OCI-LY7 (cell line): ENCODE measurements around the gene SORCS1. TPM values are rescaled to one million over a fixed set of nuclear protein-coding genes. Genes with fewer than 3 reads are reported as not detected.

Experiments
- BruUV-seq: library from RNA; stranded (reverse); fragments of 400-500 nt; replicated peaks from 2 replicates; lab custom pipeline; 2021; lab: Mats Ljungman, UMichigan
- CTCF ChIA-PET: fragments of 300-600 bp; sonication (Branson Sonifier 250); formaldehyde crosslinking; loops from one replicate; lab custom pipeline; 2022; ENCODE audit warnings: antibody characterized with exemption; ENCODE audit not compliant: unreplicated experiment; lab: Charles Lee
- POLR2A ChIA-PET: fragments of 300-600 bp; sonication (Branson Sonifier 250); formaldehyde crosslinking; loops from one replicate; lab custom pipeline; 2022; ENCODE audit warnings: antibody characterized with exemption; lab: Charles Lee
- DNase-seq: peaks from one replicate; pipeline ENCODE4 v3.0.0-alpha.2; 2015; ENCODE audit warnings: low spot score
- H2AFZ ChIP-seq: fragments of 200-600 bp; sonication (generic), shearing (Covaris generic); 2 replicates; pipeline ENCODE4 v1.6.1; 2014; ENCODE audit warnings: mild to moderate bottlenecking, antibody characterized with exemption, low read length, moderate library complexity
- H3K27ac ChIP-seq: fragments of 200-600 bp; sonication (generic); 2 replicates; pipeline ENCODE4 v1.5.1; 2014; ENCODE audit warnings: mixed run types, low read depth, mild to moderate bottlenecking, moderate library complexity, low read length, inconsistent platforms; ENCODE audit not compliant: poor library complexity, severe bottlenecking
- H3K36me3 ChIP-seq: fragments of 200-600 bp; sonication (generic); 2 replicates; pipeline ENCODE4 v1.6.1; 2014; ENCODE audit warnings: mild to moderate bottlenecking, antibody characterized with exemption, low read length, moderate library complexity, mixed read lengths; ENCODE audit not compliant: insufficient read depth
- H3K4me1 ChIP-seq: fragments of 200-600 bp; sonication (generic); 2 replicates; pipeline ENCODE4 v1.5.1; 2014; ENCODE audit warnings: mild to moderate bottlenecking, low read length; ENCODE audit not compliant: insufficient read depth, poor library complexity, severe bottlenecking
- H3K4me2 ChIP-seq: fragments of 200-600 bp; sonication (generic); 2 replicates; pipeline ENCODE4 v1.6.1; 2014; ENCODE audit warnings: mild to moderate bottlenecking, low read length
- H3K4me3 ChIP-seq: fragments of 200-600 bp; sonication (generic); 2 replicates; pipeline ENCODE4 v1.5.1; 2014; ENCODE audit warnings: mild to moderate bottlenecking, low read depth, low read length; ENCODE audit not compliant: poor library complexity, severe bottlenecking
- H3K79me2 ChIP-seq: fragments of 200-600 bp; sonication (generic); 2 replicates; pipeline ENCODE4 v1.6.1; 2016; ENCODE audit warnings: low read depth, mild to moderate bottlenecking, low read length, moderate library complexity, mixed read lengths; ENCODE audit not compliant: insufficient read depth
- H3K9me2 ChIP-seq: fragments of 200-600 bp; sonication (generic); 2 replicates; pipeline ENCODE4 v1.6.1; 2016; ENCODE audit warnings: mild to moderate bottlenecking, low read length, mixed read lengths; ENCODE audit not compliant: insufficient read depth
- H3K9me3 ChIP-seq: fragments of 200-600 bp; sonication (generic); 2 replicates; pipeline ENCODE4 v1.6.1; 2014; ENCODE audit warnings: mild to moderate bottlenecking, mixed run types, low read length, mixed read lengths
- H4K20me1 ChIP-seq: fragments of 200-600 bp; sonication (generic); 2 replicates; pipeline ENCODE4 v1.6.1; 2014; ENCODE audit warnings: mild to moderate bottlenecking, antibody characterized with exemption, low read length, moderate library complexity, mixed read lengths; ENCODE audit not compliant: insufficient read depth
- EZH2phosphoT487 ChIP-seq: fragments of 200-600 bp; sonication (generic); IDR thresholded peaks from 2 replicates; pipeline ENCODE4 v1.6.1; 2018; ENCODE audit warnings: low read depth, borderline replicate concordance, mild to moderate bottlenecking, mixed run types, antibody characterized with exemption, low read length, moderate library complexity, mixed read lengths
- intact Hi-C: fragments of 100-400 bp; cut with micrococcal nuclease; formaldehyde crosslinking; loops from one replicate; pipeline ENCODE4 v1.10.0; 2022; ENCODE audit not compliant: unreplicated experiment
- total RNA-seq, 2 experiments: library from RNA; depleted of rRNA in 1 of 2; stranded (reverse); fragments of >200 nt in 1 of 2; shearing (Covaris generic) in 1 of 2; gene quantifications; 2 replicates each; pipeline ENCODE4 v1.2.3, GENCODE V29; 2014 to 2022
- TF ChIP-seq, protein P1 (sequence below): fragments of 200-600 bp; sonication (generic); conservative IDR thresholded peaks from 2 replicates; pipeline ENCODE4 v1.5.1; 2014; ENCODE audit warnings: mild to moderate bottlenecking, antibody characterized with exemption, low read length, moderate library complexity, mixed read lengths

Gene SORCS1
- total RNA-seq, 2 experiments from 2014 or later = not detected

DNA sequence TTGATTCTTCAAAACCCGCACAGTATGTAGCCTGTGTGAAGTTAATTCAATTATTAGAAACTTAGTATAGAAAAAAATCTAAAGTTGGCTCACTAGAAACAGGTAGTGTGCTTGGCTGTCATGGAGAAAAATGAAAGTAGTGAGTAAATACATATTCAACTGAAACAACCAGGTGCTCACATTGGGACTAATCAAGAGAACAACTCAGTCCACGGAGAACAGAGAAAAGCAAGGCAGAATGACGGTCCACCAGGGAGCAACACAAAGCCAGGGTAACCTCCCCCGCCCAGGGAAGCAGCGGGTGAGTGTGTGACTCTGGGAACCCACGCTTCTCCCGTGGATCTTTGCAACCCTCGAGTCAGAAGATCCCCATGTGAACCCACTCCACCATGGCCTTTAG is 300.5 kb downstream of the SORCS1 start:
- no peaks in the 10 kb centered on the region for H3K4me1 ChIP-seq
- H3K4me3 ChIP-seq = no peak overlapping the region
- DNase-seq = no peak
- H3K27ac ChIP-seq = no peak overlapping the region
- no peaks in the 10 kb centered on the region for H4K20me1 ChIP-seq
- ChIA-PET POLR2A (interaction anchor here (0.7 kb wide), 1 partner anchor 346 kb away, joined by 7 read pairs; no protein-coding TSS in a partner anchor), CTCF (no interaction called here)
- H3K36me3 ChIP-seq = no peaks in the 10 kb centered on the region
- no peaks in the 10 kb centered on the region for H3K9me3 ChIP-seq
- no TSS peak for BruUV-seq
- H3K79me2 ChIP-seq = no peaks in the 10 kb centered on the region
- H3K9me2 ChIP-seq = no peaks in the 10 kb centered on the region
- H3K4me2 ChIP-seq = no peak overlapping the region
- no peak overlapping the region for H2AFZ ChIP-seq
- intact Hi-C loops = no loop called here
- TF ChIP-seq, protein P1, sequence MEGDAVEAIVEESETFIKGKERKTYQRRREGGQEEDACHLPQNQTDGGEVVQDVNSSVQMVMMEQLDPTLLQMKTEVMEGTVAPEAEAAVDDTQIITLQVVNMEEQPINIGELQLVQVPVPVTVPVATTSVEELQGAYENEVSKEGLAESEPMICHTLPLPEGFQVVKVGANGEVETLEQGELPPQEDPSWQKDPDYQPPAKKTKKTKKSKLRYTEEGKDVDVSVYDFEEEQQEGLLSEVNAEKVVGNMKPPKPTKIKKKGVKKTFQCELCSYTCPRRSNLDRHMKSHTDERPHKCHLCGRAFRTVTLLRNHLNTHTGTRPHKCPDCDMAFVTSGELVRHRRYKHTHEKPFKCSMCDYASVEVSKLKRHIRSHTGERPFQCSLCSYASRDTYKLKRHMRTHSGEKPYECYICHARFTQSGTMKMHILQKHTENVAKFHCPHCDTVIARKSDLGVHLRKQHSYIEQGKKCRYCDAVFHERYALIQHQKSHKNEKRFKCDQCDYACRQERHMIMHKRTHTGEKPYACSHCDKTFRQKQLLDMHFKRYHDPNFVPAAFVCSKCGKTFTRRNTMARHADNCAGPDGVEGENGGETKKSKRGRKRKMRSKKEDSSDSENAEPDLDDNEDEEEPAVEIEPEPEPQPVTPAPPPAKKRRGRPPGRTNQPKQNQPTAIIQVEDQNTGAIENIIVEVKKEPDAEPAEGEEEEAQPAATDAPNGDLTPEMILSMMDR = no peak
- TF ChIP-seq EZH2phosphoT487 = no peak

DNA sequence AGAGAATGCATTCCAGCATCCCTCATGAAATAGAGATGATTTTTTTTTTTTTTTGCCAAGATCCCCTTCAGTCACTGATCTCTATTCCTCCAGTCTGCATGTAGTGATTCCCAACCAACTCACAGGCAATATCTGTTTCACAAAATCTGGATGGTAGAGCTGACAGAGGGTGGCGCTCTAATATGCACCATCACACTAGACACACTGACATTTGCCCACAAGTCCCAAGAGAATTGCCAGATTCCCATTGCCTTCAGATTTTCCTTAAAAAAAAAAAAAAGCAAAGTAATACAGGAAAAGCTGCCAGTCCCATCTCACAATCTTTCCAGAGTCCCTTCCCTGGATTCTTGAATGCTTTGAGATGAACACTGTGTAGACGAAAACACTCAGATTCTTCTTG is 301.0 kb downstream of the SORCS1 start:
- Histone ChIP-seq H2AFZ (no peak overlapping the region), H3K9me2 (no peaks in the 10 kb centered on the region), H3K27ac (no peak overlapping the region), H3K4me3 (no peak overlapping the region), H3K79me2 (no peaks in the 10 kb centered on the region), H4K20me1 (no peaks in the 10 kb centered on the region), H3K4me2 (no peak overlapping the region), H3K36me3 (no peaks in the 10 kb centered on the region), H3K4me1 (no peaks in the 10 kb centered on the region), H3K9me3 (no peaks in the 10 kb centered on the region)
- no peak for DNase-seq
- CTCF ChIA-PET = no interaction called here
- intact Hi-C loops = no loop called here
- TF ChIP-seq, protein P1 = no peak
- no peak for TF ChIP-seq EZH2phosphoT487
- BruUV-seq = no TSS peak
- POLR2A ChIA-PET = interaction anchor here (0.7 kb wide), 1 partner anchor 346 kb away, joined by 7 read pairs; no protein-coding TSS in a partner anchor

DNA sequence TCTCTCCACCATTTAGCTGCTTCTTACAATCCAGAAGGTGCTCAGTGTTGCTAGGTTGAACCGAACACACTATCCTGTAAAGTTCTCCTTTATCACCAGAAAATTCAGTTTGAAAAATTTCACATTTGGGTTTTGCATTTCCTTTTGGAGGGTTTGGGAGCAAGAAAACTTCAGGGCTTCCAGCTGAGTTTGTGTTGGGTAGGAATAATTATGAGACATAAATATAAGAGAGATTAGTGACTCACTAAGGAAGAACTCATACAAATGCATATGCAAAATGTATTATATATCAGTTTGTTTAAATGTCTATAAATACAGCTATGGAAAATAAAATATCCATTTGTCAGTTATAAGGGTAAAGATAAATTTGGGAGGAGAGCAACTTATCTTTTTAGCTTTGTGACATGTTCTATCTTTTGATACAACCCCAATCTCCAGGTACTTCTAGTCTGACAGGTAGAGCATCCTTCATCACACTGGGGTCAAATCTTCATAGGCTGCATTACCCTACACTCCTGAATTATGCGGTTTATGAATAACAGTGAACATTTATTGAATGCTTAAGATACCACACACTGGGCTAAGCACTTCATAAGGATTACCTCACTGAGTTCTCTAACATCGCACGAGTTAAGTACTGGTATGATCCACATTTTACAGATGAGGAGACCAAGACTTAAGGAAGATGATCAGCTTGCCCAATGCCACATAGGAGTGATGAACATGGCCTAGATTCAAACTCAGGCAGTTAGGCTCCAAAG is 304.4 kb downstream of the SORCS1 start:
- H2AFZ ChIP-seq = no peak overlapping the region
- no peak overlapping the region for H3K4me2 ChIP-seq
- no peaks in the 10 kb centered on the region for H3K9me2 ChIP-seq
- POLR2A ChIA-PET = interaction anchor here (0.9 kb wide), 1 partner anchor 142 kb away, joined by 3 read pairs; no protein-coding TSS in a partner anchor
- H3K79me2 ChIP-seq = no peaks in the 10 kb centered on the region
- no peaks in the 10 kb centered on the region for H3K36me3 ChIP-seq
- BruUV-seq = no TSS peak
- no peaks in the 10 kb centered on the region for H3K4me1 ChIP-seq
- H4K20me1 ChIP-seq = no peaks in the 10 kb centered on the region
- no peak overlapping the region for H3K27ac ChIP-seq
- CTCF ChIA-PET = no interaction called here
- H3K9me3 ChIP-seq = no peaks in the 10 kb centered on the region
- no peak overlapping the region for H3K4me3 ChIP-seq
- intact Hi-C loops = no loop called here
- DNase-seq = no peak
- no peak for TF ChIP-seq EZH2phosphoT487
- TF ChIP-seq, protein P1 = no peak
